H9 (cell line): ENCODE data around the gene INSYN2A. TPM values are rescaled to one million over a fixed set of nuclear protein-coding genes. Genes with fewer than 3 reads are reported as not detected.

Experiments used
- DNase-seq: peaks from one replicate; pipeline ENCODE4 v3.0.0-alpha.2; 2017
- H2AFZ ChIP-seq: one replicate; pipeline ENCODE4 v1.6.1; 2013; ENCODE audit warnings: mild to moderate bottlenecking, low read length, control low read depth, moderate library complexity
- H2AK5ac ChIP-seq: 2 replicates; pipeline ENCODE4 v1.6.1; 2013; ENCODE audit warnings: low read length, control low read depth, mixed read lengths; ENCODE audit not compliant: insufficient read length
- H2BK120ac ChIP-seq: one replicate; pipeline ENCODE4 v1.6.1; 2013; ENCODE audit warnings: low read depth, mild to moderate bottlenecking, low read length, control low read depth, inconsistent platforms; ENCODE audit not compliant: poor library complexity, severe bottlenecking
- H2BK12ac ChIP-seq: 2 replicates; pipeline ENCODE4 v1.6.1; 2013; ENCODE audit warnings: low read length, control low read depth, mixed read lengths, low read depth; ENCODE audit not compliant: insufficient read length
- H2BK15ac ChIP-seq: 2 replicates; pipeline ENCODE4 v1.6.1; 2013; ENCODE audit warnings: low read depth, low read length, control low read depth
- H2BK20ac ChIP-seq: one replicate; pipeline ENCODE4 v1.6.1; 2013; ENCODE audit warnings: low read depth, mild to moderate bottlenecking, low read length, control low read depth, inconsistent platforms; ENCODE audit not compliant: poor library complexity, severe bottlenecking
- H2BK5ac ChIP-seq: 2 replicates; pipeline ENCODE4 v1.6.1; 2013; ENCODE audit warnings: low read length, control low read depth, mixed read lengths; ENCODE audit not compliant: insufficient read length
- H3K14ac ChIP-seq: 2 replicates; pipeline ENCODE4 v1.6.1; 2013; ENCODE audit warnings: low read length, control low read depth; ENCODE audit not compliant: insufficient read depth
- H3K18ac ChIP-seq: 2 replicates; pipeline ENCODE4 v1.6.1; 2013; ENCODE audit warnings: low read depth, mild to moderate bottlenecking, mixed read lengths, low read length, control low read depth; ENCODE audit not compliant: insufficient read length
- H3K23ac ChIP-seq: 2 replicates; pipeline ENCODE4 v1.6.1; 2013; ENCODE audit warnings: low read length, control low read depth, mixed read lengths, low read depth; ENCODE audit not compliant: insufficient read length
- H3K23me2 ChIP-seq: 2 replicates; pipeline ENCODE4 v1.6.1; 2013; ENCODE audit warnings: low read depth, mild to moderate bottlenecking, mixed read lengths, low read length, control low read depth; ENCODE audit not compliant: insufficient read length, poor library complexity, severe bottlenecking
- H3K27ac ChIP-seq: 2 replicates; pipeline ENCODE4 v1.5.1; 2013; ENCODE audit warnings: low read length, control low read depth, mixed read lengths, low read depth; ENCODE audit not compliant: insufficient read length
- H3K27me3 ChIP-seq: 2 replicates; pipeline ENCODE4 v1.6.1; 2013; ENCODE audit warnings: low read length, control low read depth, inconsistent platforms; ENCODE audit not compliant: insufficient read depth
- H3K4ac ChIP-seq: 2 replicates; pipeline ENCODE4 v1.6.1; 2013; ENCODE audit warnings: low read depth, mild to moderate bottlenecking, control low read depth, inconsistent platforms, low read length, moderate library complexity
- H3K4me1 ChIP-seq: 2 replicates; pipeline ENCODE4 v1.6.1; 2013; ENCODE audit warnings: low read length, control low read depth, inconsistent platforms; ENCODE audit not compliant: insufficient read depth
- H3K4me2 ChIP-seq: 2 replicates; pipeline ENCODE4 v1.6.1; 2013; ENCODE audit warnings: low read length, control low read depth, mixed read lengths; ENCODE audit not compliant: insufficient read length, insufficient read depth
- H3K56ac ChIP-seq: 2 replicates; pipeline ENCODE4 v1.6.1; 2013; ENCODE audit warnings: low read depth, mild to moderate bottlenecking, mixed read lengths, low read length, control low read depth; ENCODE audit not compliant: insufficient read length
- H3K79me1 ChIP-seq: 2 replicates; pipeline ENCODE4 v1.6.1; 2013; ENCODE audit warnings: low read depth, mild to moderate bottlenecking, moderate library complexity, low read length, control low read depth, inconsistent platforms; ENCODE audit not compliant: insufficient read depth, poor library complexity, severe bottlenecking
- H3K79me2 ChIP-seq: 2 replicates; pipeline ENCODE4 v1.6.1; 2013; ENCODE audit warnings: low read length, control low read depth, inconsistent platforms; ENCODE audit not compliant: insufficient read depth
- H3K9ac ChIP-seq: 2 replicates; pipeline ENCODE4 v1.6.1; 2013; ENCODE audit warnings: low read length, control low read depth, mixed read lengths; ENCODE audit not compliant: insufficient read length; ENCODE audit errors: extremely low read depth
- H3K9me3 ChIP-seq: one replicate; pipeline ENCODE4 v1.6.1; 2013; ENCODE audit warnings: low read depth, low read length, inconsistent platforms; ENCODE audit not compliant: control insufficient read depth
- H3T11ph ChIP-seq: one replicate; pipeline ENCODE4 v1.6.1; 2013; ENCODE audit warnings: mild to moderate bottlenecking, low read length, control low read depth, inconsistent platforms
- H4K20me1 ChIP-seq: one replicate; pipeline ENCODE4 v1.6.1; 2013; ENCODE audit not compliant: control insufficient read depth, insufficient read length, insufficient read depth
- H4K5ac ChIP-seq: 2 replicates; pipeline ENCODE4 v1.6.1; 2013; ENCODE audit warnings: low read depth, mild to moderate bottlenecking, mixed read lengths, low read length, control low read depth; ENCODE audit not compliant: insufficient read length
- H4K8ac ChIP-seq: replicated peaks from 2 replicates; pipeline ENCODE4 v1.6.1; 2013; ENCODE audit warnings: low read length, control low read depth, mixed read lengths, low read depth; ENCODE audit not compliant: insufficient read length
- H4K91ac ChIP-seq: 2 replicates; pipeline ENCODE4 v1.6.1; 2013; ENCODE audit warnings: low read depth, mild to moderate bottlenecking, moderate library complexity, mixed read lengths, low read length, control low read depth; ENCODE audit not compliant: insufficient read length
- H3K27ac Mint-ChIP-seq, 3 experiments: 2 replicates in 2 of 3; 3 replicates in 1 of 3; pipeline ENCODE4 v1.8.0; 2020 to 2021; ENCODE audit warnings: mixed read lengths in 3 of 3, mild to moderate bottlenecking in 1 of 3, moderate library complexity in 1 of 3
- H3K27me3 Mint-ChIP-seq: 2 replicates; pipeline ENCODE4 v1.8.0; 2021; ENCODE audit warnings: low read depth, mild to moderate bottlenecking, moderate library complexity, mixed read lengths
- H3K36me3 Mint-ChIP-seq, 3 experiments: 2 replicates in 2 of 3; 3 replicates in 1 of 3; pipeline ENCODE4 v1.8.0; 2020 to 2021; ENCODE audit warnings: low read depth in 3 of 3, mixed read lengths in 3 of 3; ENCODE audit not compliant: insufficient read depth in 1 of 3
- H3K4me1 Mint-ChIP-seq, 2 experiments: 2 replicates each; pipeline ENCODE4 v1.8.0; 2020; ENCODE audit warnings: mixed read lengths in 2 of 2
- H3K4me3 Mint-ChIP-seq, 2 experiments: 2 replicates in 1 of 2; 3 replicates in 1 of 2; pipeline ENCODE4 v1.8.0; 2020 to 2021; ENCODE audit warnings: mild to moderate bottlenecking in 2 of 2, mixed read lengths in 2 of 2, moderate library complexity in 1 of 2
- H3K9me3 Mint-ChIP-seq, 2 experiments: 2 replicates in 1 of 2; 3 replicates in 1 of 2; pipeline ENCODE4 v1.8.0; 2020; ENCODE audit warnings: mild to moderate bottlenecking in 2 of 2, mixed read lengths in 2 of 2, moderate library complexity in 1 of 2
- CTCF ChIP-seq: fragments of 200-600 bp; sonication (generic); conservative IDR thresholded peaks from 3 replicates; pipeline ENCODE4 v1.8.0; 2021; ENCODE audit warnings: antibody characterized with exemption, mild to moderate bottlenecking
- WGBS: extraction: QIAGEN DNeasy Blood & Tissue Kit; methylation state at CpG from one replicate; pipeline ENCODE4 v1.1.7; 2013; ENCODE audit warnings: missing lambda C conversion rate, low lambda C conversion rate, mixed read lengths; ENCODE audit not compliant: insufficient read length; ENCODE audit errors: extremely low coverage; 5-methylcytosine and 5-hydroxymethylcytosine counted together
- total RNA-seq: library from RNA; stranded (reverse); gene quantifications from 2 replicates; pipeline ENCODE4 v1.2.1, GENCODE V29; 2021

INSYN2A gene
- total RNA-seq, 1 experiment from 2014 or later = 0.09 TPM

DNA sequence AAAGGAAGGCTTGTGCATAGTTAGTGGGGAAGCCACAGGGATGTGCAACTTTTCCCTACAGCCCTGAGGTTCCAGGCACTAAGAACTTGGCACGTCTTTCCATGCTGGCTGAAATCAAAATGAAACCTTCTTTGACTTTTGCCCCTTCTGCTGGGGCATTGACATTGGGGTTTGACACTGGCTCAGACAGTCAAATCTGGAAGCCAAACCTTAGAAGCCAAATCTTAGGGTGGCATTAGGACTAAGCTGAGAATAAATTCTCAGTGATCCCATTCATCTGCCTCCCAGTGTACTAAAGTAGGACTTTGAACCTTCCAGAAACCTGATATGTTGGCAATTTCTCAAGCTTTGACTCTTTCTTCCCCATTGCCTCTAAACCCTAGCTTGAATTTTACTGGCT is 31.3 kb upstream of the INSYN2A start:
- H3T11ph ChIP-seq = no peak overlapping the region

More for the DNA sequence above, 31.3 kb upstream of the INSYN2A start:
- Histone ChIP-seq H4K8ac (peak overlapping the region; percentile 91), H3K4me2 (no peak overlapping the region), H3K56ac (no peak overlapping the region), H4K20me1 (no peaks in the 10 kb centered on the region), H4K5ac (no peak overlapping the region), H3K23ac (no peak overlapping the region), H3K4me1 (no peaks in the 10 kb centered on the region), H3K23me2 (no peaks in the 10 kb centered on the region), H3K4ac (no peak overlapping the region), H3K18ac (no peak overlapping the region), H3K27me3 (no peaks in the 10 kb centered on the region), H2BK12ac (no peak overlapping the region), H2BK20ac (no peak overlapping the region), H2AFZ (no peak overlapping the region), H2BK120ac (no peak overlapping the region), H3K9ac (no peak overlapping the region), H3K79me1 (no peaks in the 10 kb centered on the region), H3K14ac (no peak overlapping the region), H2BK15ac (no peak overlapping the region), H3K9me3 (no peaks in the 10 kb centered on the region), H3K27ac (no peak overlapping the region), H4K91ac (no peak overlapping the region), H3K79me2 (no peaks in the 10 kb centered on the region), H2BK5ac (no peak overlapping the region), H2AK5ac (no peak overlapping the region)
- Mint-ChIP-seq H3K4me1 (no peaks in the 10 kb centered on the region; a peak in 2 of 4 replicates), H3K27me3 (no peaks in the 10 kb centered on the region), H3K9me3 (no peaks in the 10 kb centered on the region), H3K4me3 (no peak overlapping the region), H3K27ac (no peak overlapping the region), H3K36me3 (no peaks in the 10 kb centered on the region)
- no peak for DNase-seq
- WGBS = no CpG with 5 or more reads among the region's 1 CpG
- no peak for TF ChIP-seq CTCF
